Activated CD4-positive, alpha-beta T cell treated with anti-CD3 and anti-CD28 coated beads, Interleukin-2, Interleukin-4, amounts not matched to agents 100 ng/mL and 50 ng/mL, durations not matched to agents 16 hours and 8 hours (primary cell): ENCODE measurements around the gene PHC2.

Source experiments
- DNase-seq: peaks from one replicate; pipeline ENCODE4 v3.0.0-alpha.2; 2020; ENCODE audit warnings: low spot score

Gene PHC2

DNA sequence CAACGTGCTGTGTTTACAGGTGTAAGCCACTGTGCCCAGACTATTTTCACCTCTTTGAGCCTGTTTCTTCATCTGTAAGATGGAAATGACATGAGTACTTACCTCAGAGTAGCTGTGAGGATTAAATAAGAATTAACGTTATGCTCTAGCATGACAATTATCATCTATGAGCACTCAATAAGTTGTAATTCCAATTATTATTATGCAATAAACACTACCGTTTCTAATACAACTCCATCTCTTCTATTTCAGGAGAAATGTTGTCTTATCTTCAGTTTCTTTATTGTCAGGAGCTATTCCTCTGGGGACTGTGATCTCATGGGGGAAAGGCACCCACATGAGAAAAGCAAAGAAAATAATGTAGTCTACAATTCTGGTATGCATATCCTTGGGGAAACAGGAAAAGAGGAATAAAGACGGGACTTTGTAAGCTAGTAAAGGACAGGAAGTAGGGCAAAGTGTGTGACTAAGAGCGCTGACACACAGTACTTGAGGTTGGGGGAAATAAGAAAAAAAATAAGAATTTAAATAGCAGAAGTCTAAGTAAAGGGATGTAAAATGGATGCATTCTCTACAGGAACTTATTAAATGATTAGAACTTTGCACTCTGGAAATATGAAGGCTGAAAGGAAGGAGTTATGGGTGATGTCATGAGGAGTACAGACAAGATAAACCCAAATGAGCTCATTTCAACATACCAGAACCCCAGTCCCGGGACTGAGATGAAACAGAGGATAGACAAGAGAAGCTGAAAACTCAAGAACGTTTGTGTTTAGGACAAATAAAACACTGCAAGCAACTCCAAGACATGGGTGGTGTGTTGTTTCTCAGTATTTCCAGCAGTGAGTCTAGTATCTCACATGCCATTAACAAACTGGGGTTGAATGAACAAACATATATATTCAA is 9.8 kb downstream of the PHC2 start:
- DNase-seq, result no peak

DNA sequence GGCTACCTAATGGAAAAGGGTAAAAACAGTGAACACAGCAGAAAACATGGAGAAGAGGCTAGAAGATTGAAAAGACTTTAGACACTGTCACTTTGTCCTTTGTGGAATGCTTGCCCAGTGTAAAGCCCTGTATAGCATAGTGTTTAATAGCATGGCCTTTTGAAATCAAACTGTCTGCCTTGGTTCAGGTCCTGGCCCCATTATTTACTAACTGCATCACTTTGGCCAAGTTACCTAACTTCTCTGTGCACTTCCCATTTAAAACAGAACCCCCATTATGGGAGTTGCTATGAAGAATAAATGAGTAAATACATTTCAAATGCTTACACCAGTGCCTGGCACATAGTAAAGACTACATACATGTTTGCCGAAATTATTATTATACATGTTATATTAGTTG is 12.1 kb downstream of the PHC2 start:
- DNase-seq, result no peak

DNA sequence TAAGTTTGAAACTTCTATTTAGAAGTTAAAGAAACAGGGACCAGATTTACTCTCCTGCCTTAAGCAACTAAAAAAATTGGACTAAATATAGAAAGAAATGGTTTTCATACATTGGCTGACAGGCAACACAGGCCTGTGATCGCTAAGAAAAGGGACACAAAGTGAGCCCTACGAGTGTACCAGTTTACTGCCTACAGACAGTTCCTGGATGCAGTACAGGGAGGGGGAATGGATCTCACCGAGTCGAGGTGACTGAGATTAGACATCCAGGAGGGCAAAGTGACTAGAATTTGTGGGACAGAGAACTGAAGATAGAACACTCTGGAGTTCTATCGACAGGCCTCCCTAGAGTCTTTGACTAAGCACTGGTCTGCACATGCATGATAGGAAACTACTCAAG is 16.0 kb downstream of the PHC2 start:
- no peak for DNase-seq

DNA sequence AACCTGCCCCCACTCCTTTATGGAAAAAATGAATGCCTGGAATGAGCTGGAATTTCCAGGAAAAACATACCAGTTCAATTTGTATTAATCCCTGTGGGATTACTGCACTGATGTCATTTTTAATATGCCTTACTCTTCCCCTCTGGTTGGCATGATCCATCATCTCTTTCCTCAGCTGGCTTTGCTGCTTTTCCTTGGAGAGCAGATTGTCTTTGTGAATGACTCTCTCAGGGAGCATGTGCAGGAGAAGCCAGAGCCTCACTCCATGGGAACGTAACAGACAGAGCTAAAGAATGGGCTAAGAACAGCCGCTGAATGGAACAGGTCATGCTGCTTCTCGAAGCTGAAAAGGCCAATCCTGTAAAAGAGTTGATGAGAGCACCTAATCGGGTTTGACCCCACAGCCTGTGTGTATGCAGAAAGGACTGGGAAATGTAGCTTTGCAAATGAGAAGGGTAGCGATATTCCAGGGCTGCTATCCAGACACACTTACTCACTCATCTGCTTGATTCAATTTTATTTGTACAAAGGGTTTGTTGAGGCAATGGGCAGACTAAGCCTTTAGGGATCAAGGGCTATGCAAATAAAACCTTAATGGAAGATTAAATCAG is 20.7 kb downstream of the PHC2 start:
- DNase-seq, result no peak

DNA sequence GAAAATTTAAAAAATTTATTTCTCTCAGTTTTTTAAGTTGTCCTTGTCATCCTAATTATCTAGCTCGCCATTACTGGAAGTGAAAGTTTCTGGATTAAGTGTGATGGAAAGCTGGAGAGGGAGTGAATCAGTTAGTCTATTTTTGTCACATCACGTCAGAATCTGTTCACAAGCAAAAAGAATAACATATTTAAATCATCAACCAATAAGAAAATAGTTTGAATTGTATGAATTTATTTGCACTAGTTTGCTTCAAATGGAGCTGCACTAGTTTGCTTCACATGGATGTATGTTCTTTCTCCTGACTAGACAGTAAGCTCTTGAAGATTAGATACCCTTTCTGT is 22.8 kb downstream of the PHC2 start:
- no peak for DNase-seq

DNA sequence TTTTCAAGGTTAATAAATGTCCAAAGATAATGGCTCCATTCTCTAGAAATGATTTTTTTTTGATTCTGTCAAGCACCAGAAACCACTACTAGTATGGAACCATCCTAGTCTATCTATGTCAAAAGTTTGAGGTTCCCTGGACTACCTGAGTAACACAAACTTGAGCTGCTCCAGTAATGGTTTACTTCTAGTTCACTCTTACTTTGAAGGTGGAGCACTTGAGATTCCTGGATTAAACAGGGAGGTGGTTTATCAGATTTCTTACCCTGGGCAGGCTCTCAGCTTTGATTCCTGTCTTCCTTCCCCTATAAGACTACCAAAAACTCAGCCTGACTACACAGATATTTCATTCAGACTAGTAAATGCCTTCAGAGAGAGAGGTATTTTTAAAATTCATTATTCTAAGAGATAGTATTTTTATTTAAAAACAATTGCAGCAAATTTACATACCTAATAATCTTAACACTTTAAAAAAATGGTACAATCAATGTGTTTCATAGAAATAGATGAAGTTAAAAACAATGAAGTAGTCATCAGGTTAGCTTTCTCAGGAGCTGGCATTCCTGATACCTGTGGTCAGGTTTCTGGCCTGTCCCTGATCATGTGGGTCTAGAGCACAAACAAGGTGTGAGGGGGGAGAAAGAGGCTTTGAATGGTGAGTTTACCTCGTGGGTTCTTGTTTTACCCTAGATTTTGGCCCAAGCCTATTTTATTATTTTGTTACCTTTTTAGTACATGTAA is 23.4 kb downstream of the PHC2 start:
- no peak for DNase-seq

DNA sequence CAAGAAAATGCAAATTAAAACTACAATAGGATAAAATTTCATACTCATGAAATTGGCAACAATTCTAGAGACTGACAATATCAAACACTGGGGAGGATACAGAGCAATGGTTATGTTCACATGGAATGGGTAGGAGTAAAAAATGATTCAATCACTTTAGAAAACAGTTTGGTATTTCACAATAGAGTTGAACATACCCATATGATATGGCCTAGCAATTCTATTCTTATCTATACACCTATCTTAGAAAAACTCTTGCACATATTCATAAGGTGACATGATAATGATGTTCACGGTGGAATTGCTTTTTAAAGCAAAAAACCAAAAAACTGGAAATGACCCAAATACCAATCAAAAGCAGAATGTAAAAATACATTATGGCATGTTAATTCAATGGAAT is 28.7 kb downstream of the PHC2 start:
- no peak for DNase-seq

DNA sequence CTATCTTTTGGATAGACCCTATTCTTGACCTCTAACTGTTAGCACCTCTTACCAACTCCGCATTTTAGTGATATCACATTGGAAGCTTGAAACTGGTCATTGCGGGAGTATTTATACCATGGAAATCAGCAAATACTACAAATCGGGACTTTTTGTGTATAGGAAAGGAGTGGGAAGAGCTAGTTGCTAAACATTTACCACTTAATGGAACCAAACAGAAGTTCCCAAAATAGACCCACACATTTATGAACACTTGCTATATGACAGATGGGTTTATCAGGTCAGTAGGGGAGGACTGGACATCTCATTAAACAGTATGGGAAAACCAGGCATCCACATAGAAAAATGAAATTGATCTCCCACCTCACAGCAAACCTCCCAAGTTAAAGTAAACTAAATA is 29.4 kb downstream of the PHC2 start:
- DNase-seq, result no peak

DNA sequence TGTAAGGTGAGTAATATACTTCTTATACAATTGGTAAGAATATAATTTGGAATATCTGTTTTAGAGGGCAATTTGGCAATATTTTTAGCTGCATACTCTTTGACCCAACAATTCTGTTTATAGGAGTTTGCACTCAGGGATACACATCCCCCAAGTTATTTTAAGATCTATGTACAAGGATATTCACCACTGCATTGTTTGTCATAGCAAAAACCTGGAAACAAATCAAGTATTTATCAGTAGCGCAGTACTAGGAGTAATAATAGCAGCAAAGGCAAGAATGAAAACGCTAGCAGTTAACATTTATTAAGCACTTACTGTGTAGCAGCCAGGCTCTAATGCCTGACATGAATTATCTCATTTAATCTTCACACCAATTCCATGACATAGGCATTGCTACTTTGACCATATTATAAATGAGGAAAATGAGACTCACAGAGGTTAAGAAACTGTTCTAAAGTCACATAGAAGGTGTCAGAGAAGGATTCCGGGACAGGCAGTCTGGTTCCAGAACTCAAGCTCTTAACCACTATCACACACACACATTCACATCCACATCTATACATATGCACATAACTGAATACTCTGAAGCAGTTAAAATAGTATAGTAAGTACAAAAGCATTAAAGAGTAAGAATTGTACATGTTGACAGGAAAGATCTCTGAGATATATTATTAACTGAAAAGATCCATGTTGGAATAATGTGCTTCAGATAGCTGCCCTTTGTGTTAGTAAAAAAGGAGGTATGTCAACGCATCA is 30.6 kb downstream of the PHC2 start:
- DNase-seq, result no peak

DNA sequence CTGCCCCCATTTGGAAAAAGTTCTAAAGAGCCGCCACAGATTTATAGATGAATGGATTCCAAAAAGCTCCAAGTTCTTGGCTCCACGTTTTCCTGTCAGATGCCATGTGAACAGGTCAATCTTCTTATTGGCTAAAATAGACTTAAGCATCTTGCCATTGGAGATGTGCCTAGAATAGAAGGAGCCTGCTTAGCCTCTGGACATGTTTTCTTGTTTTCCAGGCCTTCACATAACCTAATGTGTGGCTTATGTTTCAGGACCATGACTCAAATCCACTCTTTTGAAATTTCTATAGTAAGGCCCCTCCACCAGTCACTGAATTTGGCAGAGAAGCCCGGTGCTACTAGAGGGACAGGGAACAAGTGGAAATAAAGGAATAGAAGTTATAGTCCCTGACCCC is 31.5 kb downstream of the PHC2 start:
- DNase-seq, result no peak

DNA sequence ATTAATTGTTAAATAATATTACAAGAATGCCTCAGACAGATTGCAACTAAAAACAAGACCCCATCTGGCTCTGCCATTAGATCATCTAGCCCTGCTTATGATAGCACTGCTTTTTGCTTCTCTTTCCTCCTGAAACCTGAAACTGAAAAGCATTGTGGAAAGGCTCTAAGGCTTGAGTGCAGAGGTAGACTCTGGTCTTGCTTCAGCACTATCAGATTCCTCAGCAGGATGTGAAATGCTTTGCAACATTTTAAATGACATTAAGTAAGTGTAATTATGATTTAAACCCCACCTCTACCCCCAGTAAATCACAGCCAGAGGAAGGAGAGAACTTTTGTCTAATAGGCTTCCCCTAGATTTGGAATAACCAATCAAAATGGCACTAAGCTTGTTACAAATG is 32.9 kb downstream of the PHC2 start:
- no peak for DNase-seq

DNA sequence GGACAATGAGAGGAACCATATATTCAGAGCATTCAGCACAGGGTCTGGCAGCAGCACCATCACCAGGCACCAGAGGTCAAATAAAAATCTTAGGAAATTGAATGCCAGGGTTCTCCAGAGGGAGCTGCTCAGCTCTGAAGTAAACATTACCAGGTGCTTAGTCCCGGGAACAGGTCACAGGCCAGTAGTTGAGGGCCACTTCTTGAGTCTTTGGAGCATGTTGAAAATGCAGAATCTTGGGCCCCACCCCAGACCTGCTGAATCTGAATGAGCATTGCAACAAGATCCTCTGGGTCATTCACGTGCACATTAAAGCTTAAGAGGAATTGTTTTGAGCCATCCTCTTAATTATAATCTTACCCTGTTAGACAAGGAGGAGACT is 33.8 kb downstream of the PHC2 start:
- no peak for DNase-seq

DNA sequence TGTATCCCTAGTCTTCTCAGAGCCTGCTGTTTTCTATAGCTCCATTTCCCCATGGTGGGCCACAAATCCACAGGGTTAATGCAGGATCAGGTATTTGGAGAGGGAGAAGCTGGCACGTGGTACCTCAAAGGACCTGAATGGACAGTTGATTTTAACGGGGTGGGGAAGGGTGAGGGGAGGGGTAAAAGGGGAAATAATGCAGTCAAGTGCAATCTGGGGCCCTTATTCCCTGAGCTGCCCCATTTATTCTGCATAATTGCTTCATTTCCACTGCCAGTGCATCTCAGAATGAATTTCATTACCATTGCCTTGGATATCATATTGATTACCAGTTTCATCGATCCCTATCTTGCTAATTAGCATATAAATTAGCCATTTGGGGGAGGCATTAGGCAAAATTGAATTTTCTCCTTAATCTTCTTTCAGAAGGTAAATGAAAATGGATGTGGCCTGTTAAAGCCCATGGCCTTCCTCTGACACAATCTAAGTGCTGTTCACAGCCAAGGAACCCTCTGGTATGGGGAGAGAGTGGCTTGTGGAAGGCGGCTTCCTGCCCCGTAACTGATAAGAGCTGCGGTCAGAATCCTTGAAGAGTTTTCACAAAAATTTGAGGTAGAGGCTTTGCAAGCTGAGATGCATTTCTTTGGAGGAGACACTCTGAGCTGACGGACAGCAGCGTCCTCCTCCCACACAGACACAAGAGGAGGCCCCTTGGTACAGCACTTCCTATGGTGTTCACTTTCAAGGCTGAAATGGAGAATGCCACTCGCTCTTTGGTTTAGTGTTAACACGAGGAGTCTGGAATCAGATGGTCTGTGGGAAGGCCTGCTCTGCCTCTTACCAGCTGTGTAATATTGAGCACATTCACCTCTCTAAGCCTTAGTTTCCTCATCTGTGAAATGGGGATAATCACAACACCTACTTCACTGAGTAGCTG is 34.4 kb downstream of the PHC2 start:
- DNase-seq, result no peak

DNA sequence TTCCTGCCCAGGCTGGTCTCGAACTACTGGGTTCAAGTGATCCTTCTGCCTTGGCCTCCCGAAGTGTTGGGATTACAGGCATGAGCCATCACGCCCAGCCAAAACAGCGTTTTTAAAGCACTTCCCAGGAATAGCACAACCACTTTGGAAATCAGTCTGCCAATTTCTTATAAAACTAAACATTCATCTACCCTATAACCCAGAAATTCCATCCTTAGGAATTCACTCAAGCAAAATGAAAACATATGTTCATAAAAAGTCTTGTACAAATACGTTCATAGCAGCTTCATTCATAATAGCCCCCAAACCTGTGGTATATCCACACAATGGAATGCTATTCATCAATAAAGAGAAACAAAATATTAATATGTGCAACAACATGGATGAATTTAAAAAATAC is 36.1 kb downstream of the PHC2 start:
- no peak for DNase-seq

DNA sequence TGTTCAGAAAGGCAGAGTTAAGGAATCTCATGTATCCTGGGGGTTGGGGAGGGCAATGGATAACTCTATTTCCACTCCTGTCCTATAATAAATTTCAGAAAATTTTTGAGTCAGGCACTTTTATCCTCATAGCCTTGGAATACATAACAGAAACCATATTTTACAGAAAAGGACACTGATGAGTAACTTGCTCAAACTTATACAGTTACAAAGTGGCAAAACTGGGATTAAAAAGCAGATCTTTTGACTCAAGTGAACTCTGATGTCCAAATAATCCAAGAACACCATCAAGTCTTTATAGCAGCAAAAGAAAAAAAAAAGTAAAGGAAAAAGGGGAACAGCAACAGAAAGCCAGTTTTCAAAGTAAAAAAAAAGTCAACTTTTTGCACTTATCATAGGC is 36.9 kb downstream of the PHC2 start:
- DNase-seq, result no peak

DNA sequence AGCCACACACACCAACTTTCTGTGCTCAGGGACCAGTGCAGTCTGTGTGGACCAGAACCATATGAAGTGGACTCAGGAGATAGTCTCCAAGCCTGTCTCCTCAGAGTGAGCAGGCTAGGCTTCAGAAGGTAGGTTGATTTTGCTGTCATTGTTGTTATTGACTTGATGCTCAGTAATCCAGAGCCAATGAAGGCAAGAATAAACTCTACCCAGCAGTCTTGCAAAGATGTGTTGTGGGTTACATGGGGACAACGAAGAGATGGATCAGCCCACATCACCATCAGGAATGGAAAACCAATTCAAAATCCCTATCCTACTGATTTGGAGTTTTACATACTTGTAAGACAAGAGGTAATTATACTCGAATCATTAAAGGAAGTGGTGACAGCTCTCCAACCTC is 37.4 kb downstream of the PHC2 start:
- no peak for DNase-seq

DNA sequence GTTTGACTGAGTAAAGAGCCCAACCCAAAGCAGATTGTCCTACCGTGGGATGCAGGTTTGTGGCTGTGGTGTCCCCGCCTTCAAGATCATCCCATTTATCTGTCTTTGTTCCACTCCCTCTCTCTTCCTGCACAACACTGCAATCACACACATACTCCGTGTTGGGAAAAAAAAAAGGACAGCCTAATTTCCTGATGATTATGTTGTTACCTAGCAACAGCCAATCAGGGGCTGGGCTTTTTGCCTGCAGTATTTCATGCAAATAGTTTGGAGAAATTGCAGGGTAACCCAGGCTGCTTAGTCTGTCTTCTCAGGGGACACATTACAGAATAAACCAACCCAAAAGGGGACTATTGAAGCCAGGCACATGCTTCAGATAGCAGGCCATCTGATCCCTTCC is 38.3 kb downstream of the PHC2 start:
- no peak for DNase-seq

DNA sequence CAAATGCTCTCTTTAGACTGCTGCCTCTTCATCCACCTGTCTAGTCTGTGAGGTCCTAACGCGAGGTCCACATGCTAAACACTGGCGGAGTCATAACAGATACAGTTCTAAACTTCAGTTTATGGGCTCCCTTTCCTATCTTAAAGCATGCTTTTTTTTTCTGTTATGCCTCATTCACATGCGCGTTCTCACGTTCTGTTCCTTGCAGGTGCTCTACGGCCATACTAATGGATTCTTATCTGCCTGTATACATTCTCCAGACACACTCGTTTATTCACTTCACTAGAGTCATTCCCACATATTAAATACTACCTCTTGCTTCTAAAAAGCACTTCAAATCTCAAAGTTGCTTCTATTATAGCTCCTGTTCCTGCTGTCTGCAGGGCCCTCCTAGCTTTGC is 38.7 kb downstream of the PHC2 start:
- DNase-seq, result no peak

DNA sequence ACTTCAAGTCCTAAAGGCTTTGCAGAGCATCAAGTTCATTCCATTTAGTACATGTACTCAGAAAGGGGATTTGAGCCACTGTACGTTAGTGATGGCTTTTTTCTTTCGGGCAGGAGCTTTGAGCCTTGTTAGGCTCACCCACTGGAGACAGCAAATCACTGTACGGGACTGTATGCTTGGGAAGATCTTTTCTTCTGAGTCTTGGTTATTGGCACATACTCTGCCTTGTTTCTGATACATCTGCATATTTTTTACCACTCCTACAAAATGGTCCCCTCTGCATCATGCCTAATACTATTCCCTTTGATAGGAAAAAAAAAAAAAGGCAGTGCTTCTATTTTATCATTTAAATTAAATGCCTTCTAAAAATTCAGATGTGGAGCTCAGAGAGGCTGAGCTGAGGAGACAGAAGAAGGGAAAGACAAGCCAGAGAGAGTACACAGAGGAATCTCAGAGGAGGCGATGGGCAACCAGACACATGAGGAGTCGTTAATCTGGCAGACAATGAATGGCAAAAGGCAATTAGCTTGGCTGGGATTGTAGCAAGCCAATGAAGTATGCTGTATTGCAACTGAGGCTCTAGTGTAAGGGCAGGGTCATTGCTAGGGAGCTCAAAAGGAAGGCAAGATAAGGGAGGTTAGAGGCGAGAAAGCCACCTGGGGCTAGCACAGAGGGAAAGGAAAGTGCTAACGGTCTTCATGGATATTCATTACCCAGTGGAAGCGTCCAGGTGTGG is 39.4 kb downstream of the PHC2 start:
- DNase-seq, result no peak

DNA sequence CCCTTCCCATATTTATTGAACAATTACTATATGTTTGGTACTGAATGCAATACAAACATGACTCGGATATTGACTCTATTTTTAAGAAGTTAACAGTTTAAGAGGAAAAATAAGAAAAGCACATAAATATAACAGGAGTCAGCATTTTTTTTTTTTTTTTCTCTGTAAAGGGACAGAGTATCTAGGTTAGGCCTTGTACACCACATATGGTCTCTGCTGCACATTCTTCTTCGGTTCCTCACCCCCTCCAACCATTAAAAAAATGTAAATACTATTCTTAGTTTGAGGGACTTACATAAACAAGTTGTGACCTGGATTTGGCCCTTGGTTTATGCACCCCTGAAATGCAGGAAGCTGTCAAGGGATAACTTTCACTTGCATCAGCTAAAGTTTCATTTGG is 40.4 kb downstream of the PHC2 start:
- DNase-seq, result no peak
